T-cell (primary cell): ENCODE data around the gene SPSB4. TPM values are rescaled to one million over a fixed set of nuclear protein-coding genes. Genes with fewer than 3 reads are reported as not detected.

Experiments
- ATAC-seq, 4 experiments: fragments of 200-7000 bp in 3 of 4; fragments of 150-1000 bp in 1 of 4; cut with Tn5 transposase; replicated peaks in 1 of 4; 1 replicate in 3 of 4; 2 replicates in 1 of 4; pipeline ENCODE4 v1.10.0; 2021; ENCODE audit warnings: moderate library complexity in 3 of 4, mild to moderate bottlenecking in 2 of 4, moderate number of reproducible peaks in 1 of 4
- CTCF ChIA-PET, 2 donors: fragments of 300-600 bp; sonication (Branson Sonifier 250); formaldehyde crosslinking; loops; one replicate each; lab custom pipeline; 2022; ENCODE audit warnings: antibody characterized with exemption in 2 of 2; lab: Charles Lee
- POLR2A ChIA-PET, 2 donors: fragments of 300-600 bp; sonication (Branson Sonifier 250); formaldehyde crosslinking; loops; one replicate each; lab custom pipeline; 2022; ENCODE audit warnings: antibody characterized with exemption in 2 of 2; lab: Charles Lee
- DNase-seq, 35 experiments: peaks; one replicate each; pipeline versions ENCODE4 v3.0.0 to v3.0.0-alpha.2; 2013 to 2023
- H3K27ac ChIP-seq: one replicate; pipeline ENCODE4 v1.5.1; 2013; ENCODE audit warnings: low read length
- H3K27me3 ChIP-seq, 2 experiments: replicated peaks in 1 of 2; 1 replicate in 1 of 2; 2 replicates in 1 of 2; pipeline versions ENCODE4 v1.6.1 to v1.7.0; 2013; ENCODE audit warnings: low read length in 1 of 2, mixed read lengths in 1 of 2; ENCODE audit not compliant: control insufficient read depth in 2 of 2, insufficient read depth in 2 of 2; ENCODE audit errors: extremely low read depth in 1 of 2
- H3K36me3 ChIP-seq, 2 donors: 1 replicate in 1 of 2; 2 replicates in 1 of 2; pipeline versions ENCODE4 v1.6.1 to v1.7.0; 2013; ENCODE audit warnings: low read length in 1 of 2; ENCODE audit not compliant: control insufficient read depth in 2 of 2, insufficient read depth in 1 of 2; ENCODE audit errors: extremely low read depth in 1 of 2
- H3K4me1 ChIP-seq, 2 experiments: 1 replicate in 1 of 2; 2 replicates in 1 of 2; pipeline versions ENCODE4 v1.6.1 to v1.7.0; 2013; ENCODE audit warnings: low read length in 2 of 2, mixed read lengths in 1 of 2; ENCODE audit not compliant: insufficient read depth in 2 of 2, control insufficient read depth in 1 of 2; ENCODE audit errors: extremely low read depth in 1 of 2
- H3K4me3 ChIP-seq, 2 donors: 1 replicate in 1 of 2; 2 replicates in 1 of 2; pipeline versions ENCODE4 v1.5.1 to v1.7.0; 2013; ENCODE audit warnings: mild to moderate bottlenecking in 2 of 2, low read length in 1 of 2, moderate library complexity in 1 of 2; ENCODE audit not compliant: control insufficient read depth in 1 of 2; ENCODE audit errors: extremely low read depth in 1 of 2
- H3K9me3 ChIP-seq: 2 replicates; pipeline ENCODE4 v1.7.0; 2013
- H3K27ac Mint-ChIP-seq, 2 donors: one replicate each; pipeline ENCODE4 v1.8.0; 2020 to 2021; ENCODE audit warnings: mild to moderate bottlenecking in 2 of 2, mixed read lengths in 2 of 2
- H3K27me3 Mint-ChIP-seq, 2 donors: one replicate each; pipeline ENCODE4 v1.8.0; 2021 to 2022; ENCODE audit warnings: mixed read lengths in 2 of 2
- H3K36me3 Mint-ChIP-seq: one replicate; pipeline ENCODE4 v1.8.0; 2021; ENCODE audit warnings: mixed read lengths
- H3K4me1 Mint-ChIP-seq, 3 donors: one replicate each; pipeline ENCODE4 v1.8.0; 2020 to 2022; ENCODE audit warnings: mixed read lengths in 3 of 3, mild to moderate bottlenecking in 1 of 3
- H3K4me3 Mint-ChIP-seq, 3 donors: one replicate each; pipeline ENCODE4 v1.8.0; 2020 to 2022; ENCODE audit warnings: mild to moderate bottlenecking in 3 of 3, mixed read lengths in 3 of 3, moderate library complexity in 3 of 3
- H3K9me3 Mint-ChIP-seq, 3 donors: one replicate each; pipeline ENCODE4 v1.8.0; 2020 to 2022; ENCODE audit warnings: mixed read lengths in 3 of 3
- WGBS: methylation state at CpG from one replicate; pipeline ENCODE4 v1.1.5; 2013; ENCODE audit warnings: missing lambda C conversion rate; ENCODE audit not compliant: insufficient coverage; 5-methylcytosine and 5-hydroxymethylcytosine counted together
- total RNA-seq, 35 experiments: library from RNA in 6 of 35; stranded (reverse) in 6 of 35; fragments of 120-200 nt in 1 of 35; gene quantifications; one replicate each; pipeline versions ENCODE4 v1.2.1 to v1.2.4 and lab custom pipeline; 2013 to 2026

SPSB4 gene
- total RNA-seq, 5 donors from 2014 or later (not counting 1 experiment from before 2014, with no cell fraction given), result not detected

- DNase-seq (no peak), ATAC-seq (no peak)
- Mint-ChIP-seq H3K27me3 (peaks cover 0 to 3% of the 10 kb centered on the region in 2 donors), H3K36me3 (no peaks in the 10 kb centered on the region), H3K4me1 (no peaks in the 10 kb centered on the region), H3K9me3 (no peaks in the 10 kb centered on the region), H3K27ac (no peak overlapping the region), H3K4me3 (no peak overlapping the region)
- Histone ChIP-seq H3K27me3 (peaks cover 0 to 12% of the 10 kb centered on the region in 2 experiments), H3K4me3 (no peak overlapping the region), H3K9me3 (no peaks in the 10 kb centered on the region), H3K36me3 (no peaks in the 10 kb centered on the region), H3K4me1 (no peaks in the 10 kb centered on the region), H3K27ac (no peak overlapping the region)
- POLR2A ChIA-PET, result no interaction called here
- CTCF ChIA-PET, result no interaction called here
- WGBS, result 73% methylated on average over 4 of the region's 6 CpGs
These were observed 32.1 kb downstream of the SPSB4 start for GRCh38 chr3:141083226-141083625.

GRCh38 chr3:141083836-141084649 is 32.9 kb downstream of the SPSB4 start:
- Mint-ChIP-seq H3K36me3 (no peaks in the 10 kb centered on the region), H3K4me3 (no peak overlapping the region), H3K4me1 (no peaks in the 10 kb centered on the region), H3K9me3 (no peaks in the 10 kb centered on the region), H3K27me3 (peaks cover 0 to 3% of the 10 kb centered on the region in 2 donors), H3K27ac (no peak overlapping the region)
- ATAC-seq, result no peak
- Histone ChIP-seq H3K36me3 (no peaks in the 10 kb centered on the region), H3K27me3 (peaks cover 0 to 10% of the 10 kb centered on the region in 2 experiments), H3K4me3 (no peak overlapping the region), H3K9me3 (no peaks in the 10 kb centered on the region), H3K27ac (no peak overlapping the region), H3K4me1 (no peaks in the 10 kb centered on the region)
- DNase-seq, result no peak
- ChIA-PET POLR2A (no interaction called here), CTCF (interaction anchor here in 1 of 2 donors (0.5 to 0.6 kb wide), 3 partner anchors 8 to 31 kb away, joined by 3 to 5 read pairs (median 4); no protein-coding TSS in a partner anchor)
- WGBS, result 86% methylated on average over 11 of the region's 13 CpGs

- Mint-ChIP-seq H3K36me3 (no peaks in the 10 kb centered on the region), H3K4me1 (no peaks in the 10 kb centered on the region), H3K27ac (no peak overlapping the region), H3K4me3 (no peak overlapping the region), H3K9me3 (no peaks in the 10 kb centered on the region), H3K27me3 (peaks cover 0 to 6% of the 10 kb centered on the region in 2 donors)
- H3K36me3 ChIP-seq, result no peaks in the 10 kb centered on the region
- H3K27ac ChIP-seq, result no peak overlapping the region
- no peak for ATAC-seq
- ChIA-PET CTCF (no interaction called here), POLR2A (no interaction called here)
- DNase-seq, result no peak
- WGBS, result 100% methylated on average over 1 of the region's 3 CpGs
- peaks cover 0 to 10% of the 10 kb centered on the region in 2 experiments for H3K27me3 ChIP-seq
- no peaks in the 10 kb centered on the region for H3K4me1 ChIP-seq
- no peak overlapping the region for H3K4me3 ChIP-seq
- no peaks in the 10 kb centered on the region for H3K9me3 ChIP-seq
These were observed 34.4 kb downstream of the SPSB4 start for GRCh38 chr3:141085343-141086070.

GRCh38 chr3:141086188-141086587 is 35.0 kb downstream of the SPSB4 start:
- POLR2A ChIA-PET, result no interaction called here
- Mint-ChIP-seq H3K36me3 (no peaks in the 10 kb centered on the region), H3K9me3 (no peaks in the 10 kb centered on the region), H3K4me3 (no peak overlapping the region), H3K27me3 (peaks cover 0 to 6% of the 10 kb centered on the region in 2 donors), H3K4me1 (no peaks in the 10 kb centered on the region), H3K27ac (no peak overlapping the region)
- Histone ChIP-seq H3K27ac (no peak overlapping the region), H3K4me3 (no peak overlapping the region), H3K36me3 (no peaks in the 10 kb centered on the region), H3K27me3 (peaks cover 0 to 10% of the 10 kb centered on the region in 2 experiments), H3K4me1 (no peaks in the 10 kb centered on the region), H3K9me3 (no peaks in the 10 kb centered on the region)
- WGBS, result no CpG with 5 or more reads among the region's 1 CpG
- CTCF ChIA-PET, result no interaction called here
- ATAC-seq (no peak), DNase-seq (no peak)

- H3K36me3 ChIP-seq, result no peaks in the 10 kb centered on the region
- H3K9me3 Mint-ChIP-seq, result no peaks in the 10 kb centered on the region
- CTCF ChIA-PET, result no interaction called here
- no peaks in the 10 kb centered on the region for H3K4me1 Mint-ChIP-seq
- no peak for DNase-seq
- no peak overlapping the region for H3K27ac ChIP-seq
- H3K4me3 Mint-ChIP-seq, result no peak overlapping the region
- H3K36me3 Mint-ChIP-seq, result no peaks in the 10 kb centered on the region
- no peak overlapping the region for H3K27ac Mint-ChIP-seq
- H3K27me3 ChIP-seq, result peaks cover 0 to 10% of the 10 kb centered on the region in 2 experiments
- H3K4me1 ChIP-seq, result no peaks in the 10 kb centered on the region
- POLR2A ChIA-PET, result no interaction called here
- ATAC-seq, result no peak
- peaks cover 0 to 6% of the 10 kb centered on the region in 2 donors for H3K27me3 Mint-ChIP-seq
- 59% methylated on average over 5 of the region's 8 CpGs for WGBS
- no peak overlapping the region for H3K4me3 ChIP-seq
- H3K9me3 ChIP-seq, result no peaks in the 10 kb centered on the region
These were observed 36.1 kb downstream of the SPSB4 start for GRCh38 chr3:141087076-141087777.

- 100% methylated on average over 1 of the region's 6 CpGs for WGBS
- Mint-ChIP-seq H3K9me3 (no peaks in the 10 kb centered on the region), H3K4me3 (no peak overlapping the region), H3K27ac (no peak overlapping the region), H3K27me3 (peaks cover 0 to 6% of the 10 kb centered on the region in 2 donors), H3K4me1 (no peaks in the 10 kb centered on the region), H3K36me3 (no peaks in the 10 kb centered on the region)
- ATAC-seq, result no peak
- CTCF ChIA-PET, result no interaction called here
- Histone ChIP-seq H3K27ac (no peak overlapping the region), H3K9me3 (no peaks in the 10 kb centered on the region), H3K4me3 (no peak overlapping the region), H3K4me1 (no peaks in the 10 kb centered on the region), H3K36me3 (no peaks in the 10 kb centered on the region), H3K27me3 (peaks cover 0 to 10% of the 10 kb centered on the region in 2 experiments)
- POLR2A ChIA-PET, result no interaction called here
- no peak for DNase-seq
These were observed 36.6 kb downstream of the SPSB4 start for GRCh38 chr3:141087778-141088130.
